MM.1S (cell line): ENCODE results near the gene AGBL4.

Source experiments
- DNase-seq: peaks from one replicate; pipeline ENCODE4 v3.0.0-alpha.2; 2015
- H2AFZ ChIP-seq: fragments of 300-600 bp; sonication (generic); 2 replicates; pipeline ENCODE4 v1.6.0; 2016; ENCODE audit warnings: antibody characterized with exemption, low read length
- H3F3A ChIP-seq: fragments of 300-600 bp; sonication (generic); 2 replicates; pipeline ENCODE4 v1.6.1; 2016; ENCODE audit warnings: mild to moderate bottlenecking, antibody characterized with exemption, low read length, moderate library complexity, mixed read lengths; ENCODE audit not compliant: insufficient read depth
- H3K27ac ChIP-seq: fragments of 300-600 bp; sonication (generic); 2 replicates; pipeline ENCODE4 v1.5.1; 2016; ENCODE audit warnings: mild to moderate bottlenecking, low read length
- H3K27me3 ChIP-seq: fragments of 300-600 bp; sonication (generic); replicated peaks from 2 replicates; pipeline ENCODE4 v1.6.0; 2016; ENCODE audit warnings: low read length; ENCODE audit not compliant: insufficient read depth
- H3K36me3 ChIP-seq: fragments of 300-600 bp; sonication (generic); replicated peaks from 2 replicates; pipeline ENCODE4 v1.6.1; 2016; ENCODE audit warnings: mild to moderate bottlenecking, low read length, mixed read lengths; ENCODE audit not compliant: insufficient read depth
- H3K4me1 ChIP-seq: fragments of 300-600 bp; sonication (generic); 2 replicates; pipeline ENCODE4 v1.6.1; 2016; ENCODE audit warnings: low read length, mixed read lengths
- H3K4me2 ChIP-seq: fragments of 300-600 bp; sonication (generic); 2 replicates; pipeline ENCODE4 v1.6.0; 2016; ENCODE audit warnings: low read depth, low read length
- H3K4me3 ChIP-seq: fragments of 300-600 bp; sonication (generic); 2 replicates; pipeline ENCODE4 v1.5.1; 2016; ENCODE audit warnings: low read length, mixed read lengths
- H3K79me2 ChIP-seq: fragments of 300-600 bp; sonication (generic); 2 replicates; pipeline ENCODE4 v1.6.1; 2016; ENCODE audit warnings: mixed run types, low read length, mixed read lengths
- H3K9ac ChIP-seq: fragments of 300-600 bp; sonication (generic); 2 replicates; pipeline ENCODE4 v1.6.1; 2016; ENCODE audit warnings: low read length, mixed read lengths
- H3K9me2 ChIP-seq: fragments of 300-600 bp; sonication (generic); replicated peaks from 2 replicates; pipeline ENCODE4 v1.6.1; 2016; ENCODE audit warnings: mild to moderate bottlenecking, low read length, mixed read lengths; ENCODE audit not compliant: insufficient read depth
- H3K9me3 ChIP-seq: fragments of 300-600 bp; sonication (generic); replicated peaks from 2 replicates; pipeline ENCODE4 v1.6.1; 2016; ENCODE audit warnings: mild to moderate bottlenecking, low read length, mixed read lengths; ENCODE audit not compliant: insufficient read depth
- H4K20me1 ChIP-seq: fragments of 300-600 bp; sonication (generic); 2 replicates; pipeline ENCODE4 v1.6.1; 2016; ENCODE audit warnings: mild to moderate bottlenecking, low read length, moderate library complexity, mixed read lengths; ENCODE audit not compliant: insufficient read depth
- CTCF ChIP-seq: fragments of 300-600 bp; sonication (generic); IDR thresholded peaks from 2 replicates; pipeline ENCODE4 v1.5.1; 2016; ENCODE audit warnings: antibody characterized with exemption, low read length, mixed read lengths
- EZH2 ChIP-seq: fragments of 300-600 bp; sonication (generic); optimal IDR thresholded peaks from 2 replicates; pipeline ENCODE3; 2017; ENCODE audit warnings: low read depth, mild to moderate bottlenecking, antibody characterized with exemption, low read length, mixed read lengths
- EZH2phosphoT487 ChIP-seq: fragments of 300-600 bp; sonication (generic); IDR thresholded peaks from 2 replicates; pipeline ENCODE4 v1.6.1; 2018; ENCODE audit warnings: antibody characterized with exemption, low read length

Gene AGBL4

GRCh38 chr1:48923116-48923515 is 1100.6 kb downstream of the AGBL4 start:
- Histone ChIP-seq H3K9me2 (no peaks in the 10 kb centered on the region), H3K79me2 (no peaks in the 10 kb centered on the region), H3F3A (no peaks in the 10 kb centered on the region), H3K9ac (peak overlapping the region; percentile 38; the same call in 1 of the 2 replicates), H3K36me3 (no peaks in the 10 kb centered on the region), H3K4me1 (peaks cover 14% of the 10 kb centered on the region), H3K4me2 (peak overlapping the region; percentile 54), H3K9me3 (no peaks in the 10 kb centered on the region), H2AFZ (peak overlapping the region; percentile 61), H3K27ac (peak overlapping the region; percentile 45; the same call in 1 of the 2 replicates), H3K4me3 (no peak overlapping the region), H4K20me1 (no peaks in the 10 kb centered on the region), H3K27me3 (no peaks in the 10 kb centered on the region)
- peak; percentile 70 for DNase-seq
- TF ChIP-seq CTCF, result no peak
- TF ChIP-seq EZH2phosphoT487, result no peak
- TF ChIP-seq EZH2, result no peak

GRCh38 chr1:48920851-48921250 is 1102.9 kb downstream of the AGBL4 start:
- no peak overlapping the region for H3K4me2 ChIP-seq
- no peaks in the 10 kb centered on the region for H3K79me2 ChIP-seq
- H3F3A ChIP-seq, result no peaks in the 10 kb centered on the region
- H2AFZ ChIP-seq, result no peak overlapping the region
- H3K9me3 ChIP-seq, result no peaks in the 10 kb centered on the region
- H3K9ac ChIP-seq, result no peak overlapping the region
- no peak for DNase-seq
- no peaks in the 10 kb centered on the region for H3K36me3 ChIP-seq
- no peaks in the 10 kb centered on the region for H4K20me1 ChIP-seq
- TF ChIP-seq EZH2phosphoT487, result no peak
- TF ChIP-seq EZH2, result no peak
- TF ChIP-seq CTCF, result no peak
- no peak overlapping the region for H3K4me3 ChIP-seq
- H3K27ac ChIP-seq, result no peak overlapping the region
- H3K27me3 ChIP-seq, result no peaks in the 10 kb centered on the region
- peaks cover 22% of the 10 kb centered on the region for H3K4me1 ChIP-seq
- H3K9me2 ChIP-seq, result no peaks in the 10 kb centered on the region

GRCh38 chr1:48917901-48918603 is 1105.7 kb downstream of the AGBL4 start:
- H3K4me3 ChIP-seq, result no peak overlapping the region
- H3K27ac ChIP-seq, result no peak overlapping the region
- H3K4me2 ChIP-seq, result no peak overlapping the region
- H2AFZ ChIP-seq, result no peak overlapping the region
- H3K79me2 ChIP-seq, result no peaks in the 10 kb centered on the region
- peaks cover 13% of the 10 kb centered on the region for H3K4me1 ChIP-seq
- no peak overlapping the region for H3K9ac ChIP-seq
- no peaks in the 10 kb centered on the region for H3K9me2 ChIP-seq
- no peaks in the 10 kb centered on the region for H4K20me1 ChIP-seq
- no peaks in the 10 kb centered on the region for H3K9me3 ChIP-seq
- no peaks in the 10 kb centered on the region for H3K27me3 ChIP-seq
- H3K36me3 ChIP-seq, result no peaks in the 10 kb centered on the region
- no peak for DNase-seq
- no peaks in the 10 kb centered on the region for H3F3A ChIP-seq
- TF ChIP-seq EZH2, result no peak
- no peak for TF ChIP-seq CTCF
- TF ChIP-seq EZH2phosphoT487, result no peak
